AG04449 (cell line): ENCODE data around the gene ULK4.
"Not testable (repeated sequence)": the region's sequence is repeated elsewhere in the genome, so short reads cannot be mapped to it uniquely, and the experiment has no call there.

Experiments used
- CTCF ChIA-PET: fragments of 350-600 bp; formaldehyde crosslinking; extraction: SDS; loops from one replicate; lab custom pipeline; 2021; ENCODE audit warnings: antibody characterized with exemption; lab: Yijun Ruan, JAX
- POLR2A ChIA-PET: fragments of 400-600, 350-600 bp; formaldehyde crosslinking; extraction: SDS; loops from one replicate; lab custom pipeline; 2020; ENCODE audit warnings: antibody characterized with exemption, inconsistent platforms; lab: Yijun Ruan, JAX
- DNase-seq: peaks from one replicate; pipeline ENCODE4 v3.0.0-alpha.2; 2010; ENCODE audit warnings: low read depth, low spot score
- H3K4me3 ChIP-seq: 2 replicates; pipeline ENCODE4 v1.5.1; 2011; ENCODE audit warnings: low read depth, mild to moderate bottlenecking, control low read depth, low read length
- TF ChIP-seq, protein P1 (sequence below): IDR thresholded peaks from one replicate; pipeline ENCODE4 v1.5.1; 2011; ENCODE audit warnings: mild to moderate bottlenecking, moderate library complexity, low read length, control low read depth, inconsistent platforms; ENCODE audit not compliant: insufficient read depth; ENCODE audit errors: missing control alignments

Gene ULK4

DNA sequence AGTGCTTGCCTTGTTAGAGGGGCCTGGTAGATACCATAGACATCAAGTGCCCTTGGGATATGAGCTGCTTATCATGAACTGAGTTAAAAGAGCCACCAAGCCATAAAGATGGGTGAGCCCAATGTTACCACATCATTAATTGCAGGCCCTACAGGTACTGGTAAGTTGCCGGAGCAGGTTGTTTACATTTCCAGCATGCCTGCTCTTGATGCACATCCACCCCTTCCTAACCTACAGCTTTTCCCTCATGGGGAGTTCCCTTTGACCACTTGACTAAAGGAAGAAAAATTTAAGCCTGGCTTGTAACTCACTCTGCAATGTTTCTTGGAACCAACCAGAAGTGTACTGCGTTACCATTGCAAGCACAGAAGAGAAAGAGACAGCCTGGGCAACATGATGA lies 24.7 kb upstream of the ULK4 start:
- CTCF ChIA-PET = no interaction called here

DNA sequence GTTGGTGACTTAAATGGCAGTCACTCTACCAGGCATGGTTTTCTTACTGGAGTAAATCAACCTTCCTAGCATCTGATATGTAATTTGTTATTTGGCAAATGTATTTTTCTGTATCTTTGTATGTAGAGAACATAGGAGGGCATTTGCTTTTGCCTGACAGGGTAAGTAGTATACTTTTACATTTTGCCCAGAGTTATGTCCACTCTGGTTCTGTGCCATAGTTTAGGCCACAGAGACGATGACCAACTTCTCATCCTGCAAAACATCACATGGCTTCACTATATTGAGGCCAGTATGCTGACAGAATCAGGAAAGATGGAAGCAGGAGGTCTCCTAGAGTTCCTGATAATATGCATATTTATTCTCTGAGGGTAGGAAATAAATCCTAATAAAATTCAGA lies 23.1 kb upstream of the ULK4 start:
- POLR2A ChIA-PET = no interaction called here
- DNase-seq = no peak

More for the DNA sequence above, 24.7 kb upstream of the ULK4 start:
- POLR2A ChIA-PET = no interaction called here
- TF ChIP-seq, protein P1, sequence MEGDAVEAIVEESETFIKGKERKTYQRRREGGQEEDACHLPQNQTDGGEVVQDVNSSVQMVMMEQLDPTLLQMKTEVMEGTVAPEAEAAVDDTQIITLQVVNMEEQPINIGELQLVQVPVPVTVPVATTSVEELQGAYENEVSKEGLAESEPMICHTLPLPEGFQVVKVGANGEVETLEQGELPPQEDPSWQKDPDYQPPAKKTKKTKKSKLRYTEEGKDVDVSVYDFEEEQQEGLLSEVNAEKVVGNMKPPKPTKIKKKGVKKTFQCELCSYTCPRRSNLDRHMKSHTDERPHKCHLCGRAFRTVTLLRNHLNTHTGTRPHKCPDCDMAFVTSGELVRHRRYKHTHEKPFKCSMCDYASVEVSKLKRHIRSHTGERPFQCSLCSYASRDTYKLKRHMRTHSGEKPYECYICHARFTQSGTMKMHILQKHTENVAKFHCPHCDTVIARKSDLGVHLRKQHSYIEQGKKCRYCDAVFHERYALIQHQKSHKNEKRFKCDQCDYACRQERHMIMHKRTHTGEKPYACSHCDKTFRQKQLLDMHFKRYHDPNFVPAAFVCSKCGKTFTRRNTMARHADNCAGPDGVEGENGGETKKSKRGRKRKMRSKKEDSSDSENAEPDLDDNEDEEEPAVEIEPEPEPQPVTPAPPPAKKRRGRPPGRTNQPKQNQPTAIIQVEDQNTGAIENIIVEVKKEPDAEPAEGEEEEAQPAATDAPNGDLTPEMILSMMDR = no peak
- H3K4me3 ChIP-seq = no peak overlapping the region
- DNase-seq = no peak

DNA sequence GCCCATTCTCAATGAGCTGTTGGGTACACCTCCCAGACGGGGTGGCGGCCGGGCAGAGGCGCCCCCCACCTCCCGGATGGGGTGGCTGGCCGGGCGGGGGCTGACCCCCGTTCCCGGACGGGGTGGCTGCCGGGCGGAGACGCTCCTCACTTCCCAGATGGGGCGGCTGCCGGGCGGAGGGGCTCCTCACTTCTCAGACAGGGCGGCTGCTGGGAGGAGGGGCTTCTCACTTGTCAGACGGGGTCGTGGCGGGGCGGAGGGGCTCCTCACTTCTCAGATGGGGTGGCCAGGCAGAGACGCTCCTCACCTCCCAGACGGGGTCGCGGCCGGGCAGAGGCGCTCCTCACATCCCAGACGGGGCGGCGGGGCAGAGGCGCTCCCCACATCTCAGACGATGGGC lies 21.2 kb upstream of the ULK4 start:
- CTCF ChIA-PET, H3K4me3 ChIP-seq, DNase-seq, POLR2A ChIA-PET: not testable (repeated sequence)

More for the DNA sequence above, 23.1 kb upstream of the ULK4 start:
- H3K4me3 ChIP-seq = no peak overlapping the region
- CTCF ChIA-PET = no interaction called here
- TF ChIP-seq, protein P1 = no peak

DNA sequence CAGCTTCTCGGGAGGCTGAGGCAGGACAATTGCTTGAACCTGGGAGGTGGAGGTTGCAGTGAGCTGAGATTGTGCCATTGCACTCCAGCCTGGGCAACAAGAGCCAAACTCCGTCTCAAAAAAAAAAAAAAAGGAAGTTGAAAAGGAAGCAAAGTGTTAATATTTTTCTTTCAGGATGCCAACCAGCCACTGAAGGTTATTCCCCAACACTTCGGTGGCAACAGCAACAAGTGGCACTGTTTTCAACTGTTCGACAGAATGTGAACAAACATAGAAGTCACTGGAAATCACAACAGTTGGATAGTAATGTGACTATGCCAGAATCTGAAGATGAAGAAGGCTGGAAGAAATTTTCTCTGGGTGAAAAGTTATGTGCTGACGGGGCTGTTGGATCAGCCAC lies 15.5 kb upstream of the ULK4 start:
- H3K4me3 ChIP-seq, POLR2A ChIA-PET, DNase-seq: not testable (repeated sequence)
- CTCF ChIA-PET = interaction anchor here (1.6 kb wide), 1 partner anchor 13 kb away, joined by 3 read pairs; no protein-coding TSS in a partner anchor

DNA sequence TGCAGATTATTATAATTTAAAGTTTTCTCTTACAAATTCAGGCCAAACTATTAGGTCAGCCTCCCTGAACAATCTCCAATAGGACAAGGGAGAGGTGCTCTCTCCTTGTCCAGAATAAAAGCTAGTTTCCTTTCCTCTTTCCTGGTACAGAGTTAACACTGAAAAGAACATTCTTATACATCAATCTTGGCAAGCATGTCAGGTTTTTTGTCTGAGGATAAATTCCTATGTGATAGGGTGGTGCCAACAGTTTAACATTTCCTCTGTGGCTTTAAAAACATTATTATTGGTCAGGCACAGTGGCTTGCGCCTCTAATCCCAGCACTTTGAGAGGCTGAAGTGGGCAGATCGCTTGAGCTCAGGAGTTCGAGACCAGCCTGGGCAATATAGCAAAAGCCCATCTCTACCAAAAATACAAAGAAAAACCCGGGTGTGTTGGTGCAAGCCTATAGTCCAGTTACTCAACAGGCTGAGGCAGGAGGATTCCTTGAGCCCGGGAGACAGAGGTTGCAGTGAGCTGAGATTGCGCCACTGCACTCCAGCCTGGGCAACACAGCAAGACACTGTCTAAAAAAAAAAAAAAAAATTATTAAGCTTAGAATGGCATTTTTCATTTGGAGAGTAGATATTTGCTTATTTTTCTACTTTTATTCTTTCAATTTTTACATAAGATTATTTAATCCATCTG lies 13.7 kb upstream of the ULK4 start:
- no peak for DNase-seq
- POLR2A ChIA-PET = no interaction called here
- no peak overlapping the region for H3K4me3 ChIP-seq
- TF ChIP-seq, protein P1 = no peak
- CTCF ChIA-PET = interaction anchor here (0.8 kb wide), 2 partner anchors 125 to 573 kb away, joined by 3 read pairs; no protein-coding TSS in a partner anchor

DNA sequence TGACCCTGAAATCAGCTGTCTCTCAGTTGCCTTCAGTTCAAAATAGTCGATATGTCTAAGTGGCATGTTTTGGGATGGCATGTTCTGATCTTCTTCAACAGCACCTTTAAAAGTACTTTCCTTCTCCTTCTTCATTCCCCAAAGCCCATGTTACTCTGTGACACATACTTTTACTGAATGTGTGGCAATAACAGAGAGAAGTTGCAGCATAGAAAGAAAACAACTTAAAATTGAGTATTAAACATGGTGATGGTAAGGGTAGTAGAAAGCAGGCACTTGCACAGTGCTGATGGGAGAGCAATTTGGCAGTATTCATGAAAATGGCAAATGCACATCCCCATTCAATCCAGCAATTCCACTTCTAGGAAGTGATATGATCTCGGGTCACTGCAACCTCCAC lies 12.3 kb upstream of the ULK4 start:
- TF ChIP-seq, protein P1 = no peak
- no peak overlapping the region for H3K4me3 ChIP-seq
- CTCF ChIA-PET = no interaction called here
- POLR2A ChIA-PET = no interaction called here
- DNase-seq = no peak

DNA sequence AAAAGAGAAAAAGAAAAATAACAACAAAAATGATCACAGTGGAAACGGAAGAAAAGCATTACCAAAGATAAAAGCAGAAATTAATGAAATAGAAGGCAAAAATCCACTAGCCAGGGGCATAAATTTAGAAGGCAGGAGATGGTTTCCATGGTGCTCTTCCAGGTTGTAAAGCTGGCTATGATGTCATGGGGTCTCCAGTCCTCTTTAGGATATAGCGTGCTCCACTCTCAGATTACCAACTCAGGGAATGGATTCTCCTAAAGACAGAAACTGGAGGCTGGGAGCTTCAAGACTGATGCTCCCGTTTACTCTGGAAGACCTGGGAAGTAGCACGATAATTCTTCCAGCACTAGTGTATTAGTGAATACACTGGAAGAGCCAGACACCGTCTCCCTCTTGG lies 10.9 kb upstream of the ULK4 start:
- ChIA-PET CTCF (interaction anchor here (1.5 to 2.1 kb wide), 2 partner anchors 126 to 218 kb away, joined by 3 to 6 read pairs; no protein-coding TSS in a partner anchor), POLR2A (no interaction called here)
- TF ChIP-seq, protein P1 = no peak
- DNase-seq = no peak
- no peak overlapping the region for H3K4me3 ChIP-seq
